HepG2 (cell line): ENCODE results near the gene PTPRN. TPM values are rescaled to one million over a fixed set of nuclear protein-coding genes. Genes with fewer than 3 reads are reported as not detected.
A peak's percentile ranks its signal among the peaks of the same experiment; 100 is the strongest.

ENCODE experiments used
- ARID2 ChIP-seq: sonication (generic); formaldehyde crosslinking; IDR thresholded peaks from 2 replicates; pipeline ENCODE4 v1.8.1; 2022; ENCODE audit warnings: mild to moderate bottlenecking, missing genetic modification reagents, borderline replicate concordance
- ARNT ChIP-seq: fragments of 450-650 bp; IDR thresholded peaks from 2 replicates; pipeline ENCODE4 v1.6.1; 2017
- GPN1 ChIP-seq: sonication (generic); formaldehyde crosslinking; IDR thresholded peaks from 2 replicates; pipeline ENCODE4 v1.5.1; 2020; ENCODE audit warnings: missing genetic modification reagents, borderline replicate concordance
- GTF2F1 ChIP-seq: fragments of 150-350 bp; IDR thresholded peaks from 2 replicates; pipeline ENCODE4 v1.6.1; 2014; ENCODE audit warnings: low read length
- IRX3 ChIP-seq: sonication (generic); formaldehyde crosslinking; IDR thresholded peaks from 2 replicates; pipeline ENCODE4 v1.8.1; 2023; ENCODE audit warnings: mild to moderate bottlenecking, low read depth, missing genetic modification reagents, borderline replicate concordance
- JUNB ChIP-seq: sonication (generic); formaldehyde crosslinking; IDR thresholded peaks from 2 replicates; pipeline ENCODE4 v1.8.0; 2022; ENCODE audit warnings: missing genetic modification reagents, mild to moderate bottlenecking, borderline replicate concordance
- NFKB2 ChIP-seq: sonication (generic); formaldehyde crosslinking; IDR thresholded peaks from 2 replicates; pipeline ENCODE4 v1.4.0; 2020; ENCODE audit warnings: missing genetic modification reagents, borderline replicate concordance
- RAD21 ChIP-seq: fragments of 450-650 bp; formaldehyde crosslinking; IDR thresholded peaks from 2 replicates; pipeline ENCODE4 v1.5.0; 2020; ENCODE audit warnings: mild to moderate bottlenecking
- RFXAP ChIP-seq: sonication (generic); formaldehyde crosslinking; IDR thresholded peaks from 2 replicates; pipeline ENCODE4 v1.4.0; 2020; ENCODE audit warnings: missing genetic modification reagents, borderline replicate concordance
- RNF2 ChIP-seq: fragments of 450-650 bp; conservative IDR thresholded peaks from 2 replicates; pipeline ENCODE4 v1.6.1; 2016; ENCODE audit warnings: low read depth
- SETDB1 ChIP-seq: sonication (generic); formaldehyde crosslinking; IDR thresholded peaks from 2 replicates; pipeline ENCODE4 v1.5.1; 2020; ENCODE audit warnings: missing genetic modification reagents, mild to moderate bottlenecking, borderline replicate concordance
- ZBTB7B ChIP-seq: sonication (generic); formaldehyde crosslinking; IDR thresholded peaks from 2 replicates; pipeline ENCODE4 v1.4.0; 2020; ENCODE audit warnings: missing genetic modification reagents
- ZNF20 ChIP-seq: sonication (generic); formaldehyde crosslinking; IDR thresholded peaks from 2 replicates; pipeline ENCODE4 v1.4.0; 2020; ENCODE audit warnings: mild to moderate bottlenecking, moderate library complexity, missing genetic modification reagents
- ZNF256 ChIP-seq: sonication (generic); formaldehyde crosslinking; conservative IDR thresholded peaks from 2 replicates; pipeline ENCODE4 v1.4.0; 2020; ENCODE audit warnings: missing genetic modification reagents
- ZNF354B ChIP-seq: sonication (generic); formaldehyde crosslinking; IDR thresholded peaks from 2 replicates; pipeline ENCODE4 v1.8.0; 2022; ENCODE audit warnings: mild to moderate bottlenecking, missing genetic modification reagents
- ZNF367 ChIP-seq: sonication (generic); formaldehyde crosslinking; IDR thresholded peaks from 2 replicates; pipeline ENCODE4 v1.4.0; 2020; ENCODE audit warnings: missing genetic modification reagents, borderline replicate concordance
- ZNF382 ChIP-seq: sonication (generic); formaldehyde crosslinking; IDR thresholded peaks from 2 replicates; pipeline ENCODE4 v1.5.0; 2020; ENCODE audit warnings: missing genetic modification reagents, mild to moderate bottlenecking, borderline replicate concordance
- ZNF569 ChIP-seq: sonication (generic); formaldehyde crosslinking; IDR thresholded peaks from 2 replicates; pipeline ENCODE4 v1.5.0; 2020; ENCODE audit warnings: mild to moderate bottlenecking, missing genetic modification reagents, moderate library complexity, borderline replicate concordance
- ZNF570 ChIP-seq: sonication (generic); formaldehyde crosslinking; IDR thresholded peaks from 2 replicates; pipeline ENCODE4 v1.4.0; 2020; ENCODE audit warnings: mild to moderate bottlenecking, missing genetic modification reagents, borderline replicate concordance
- ZNF713 ChIP-seq: sonication (generic); formaldehyde crosslinking; IDR thresholded peaks from 2 replicates; pipeline ENCODE4 v1.4.0; 2020; ENCODE audit warnings: mild to moderate bottlenecking, missing genetic modification reagents
- polyA plus RNA-seq, 8 experiments: library from polyadenylated mRNA; depleted of rRNA in 3 of 8; stranded (reverse) in 7 of 8; unstranded in 1 of 8; fragments of >200 nt; fragmentation: Illumina TruSeq in 4 of 8; extraction: Trizol in 4 of 8; gene quantifications; 2 replicates each; pipeline versions ENCODE4 v1.2.1 to v1.2.3, GENCODE V29; 2011 to 2016; ENCODE audit warnings: low read depth in 4 of 8, missing spikeins in 1 of 8, mixed read lengths in 1 of 8; ENCODE audit not compliant: insufficient read depth in 1 of 8
- total RNA-seq, 5 experiments: library from RNA; depleted of rRNA; stranded (reverse); fragments of >200 nt; fragmentation: Illumina TruSeq; extraction: Trizol; gene quantifications; 2 replicates each; pipeline ENCODE4 v1.2.3, GENCODE V29; 2016; ENCODE audit warnings: low read depth in 1 of 5
- TF ChIP-seq, protein P1 (sequence below): sonication (generic); formaldehyde crosslinking; IDR thresholded peaks from 2 replicates; pipeline ENCODE4 v1.9.0; 2022; ENCODE audit warnings: missing genetic modification reagents, mild to moderate bottlenecking, borderline replicate concordance
- TF ChIP-seq, protein P2 (sequence below): IDR thresholded peaks from 2 replicates; pipeline ENCODE4 v1.6.1; 2016; ENCODE audit warnings: low read depth, control low read depth
- TF ChIP-seq, protein P3 (sequence below): sonication (generic); formaldehyde crosslinking; IDR thresholded peaks from 2 replicates; pipeline ENCODE4 v1.4.0; 2020; ENCODE audit warnings: missing genetic modification reagents, borderline replicate concordance

PTPRN gene
- total and polyA plus RNA-seq, 2 of the 13 experiments (the other 11 are each of a cell fraction or from before 2014, with no cell fraction given): 0.26 TPM; not detected in 1

DNA sequence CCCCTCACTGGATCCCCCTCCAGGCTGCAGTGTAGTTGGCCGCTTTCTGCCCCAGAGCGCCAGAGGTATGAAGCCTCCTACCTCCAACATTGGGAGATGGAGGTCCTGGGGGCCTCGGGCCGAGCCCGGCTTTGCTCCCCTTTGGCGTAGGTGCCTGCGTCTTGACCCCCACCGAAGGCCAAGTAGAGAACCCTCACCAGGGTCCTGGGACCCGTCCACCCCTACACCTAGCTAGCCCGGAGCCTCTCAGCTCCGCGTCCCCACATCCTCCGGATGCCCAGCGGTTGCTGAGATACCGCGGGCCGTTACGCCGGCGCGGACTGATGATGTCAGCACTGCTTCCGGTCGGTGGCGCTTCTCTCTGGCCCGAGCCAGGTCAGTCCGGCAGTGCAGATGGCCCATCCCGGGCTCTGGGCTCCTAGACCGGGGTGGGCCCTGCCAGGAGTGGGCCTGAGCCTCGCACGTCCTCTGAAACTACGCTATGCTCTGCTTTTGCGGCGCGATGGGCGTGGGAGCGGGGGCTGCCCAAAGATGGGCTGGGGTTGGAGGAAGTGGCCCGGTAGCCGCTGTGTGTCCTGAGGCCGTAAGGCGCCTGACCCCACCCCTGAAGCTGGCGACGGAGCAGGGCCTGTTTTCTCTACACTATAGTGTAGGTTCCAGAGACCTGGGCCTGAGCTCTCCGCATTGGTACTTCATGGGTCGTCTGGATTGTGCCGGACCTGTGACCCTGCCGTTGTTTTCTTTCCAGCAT lies 63.9 kb downstream of the PTPRN start, which contains the start of the genes GLB1L and STK16 (continued):
- TF ChIP-seq ZNF569 (CRISPR knock-in tag): no peak
- TF ChIP-seq RNF2: no peak; the same call in 1 of the 2 replicates
- TF ChIP-seq ARNT: no peak
- no peak for TF ChIP-seq ZNF20 (CRISPR knock-in tag)
- no peak for TF ChIP-seq ARID2 (CRISPR knock-in tag)
- peak; percentile 83; the same call in 1 of the 2 replicates for TF ChIP-seq RFXAP (CRISPR knock-in tag)
- no peak for TF ChIP-seq ZNF256 (CRISPR knock-in tag)
- TF ChIP-seq ZNF570 (CRISPR knock-in tag): peak; percentile 80; the same call in 1 of the 2 replicates
- peak; percentile 60; the same call in 1 of the 2 replicates for TF ChIP-seq ZNF367 (CRISPR knock-in tag)
- TF ChIP-seq NFKB2 (CRISPR knock-in tag): peak; percentile 92; the same call in 1 of the 2 replicates
- no peak for TF ChIP-seq ZNF382 (CRISPR knock-in tag)
- TF ChIP-seq JUNB (CRISPR knock-in tag): no peak
- TF ChIP-seq SETDB1 (CRISPR knock-in tag): no peak
- no peak for TF ChIP-seq IRX3 (CRISPR knock-in tag)
- peak; percentile 55; the same call in 1 of the 2 replicates for TF ChIP-seq ZBTB7B (CRISPR knock-in tag)
- TF ChIP-seq, protein P1, sequence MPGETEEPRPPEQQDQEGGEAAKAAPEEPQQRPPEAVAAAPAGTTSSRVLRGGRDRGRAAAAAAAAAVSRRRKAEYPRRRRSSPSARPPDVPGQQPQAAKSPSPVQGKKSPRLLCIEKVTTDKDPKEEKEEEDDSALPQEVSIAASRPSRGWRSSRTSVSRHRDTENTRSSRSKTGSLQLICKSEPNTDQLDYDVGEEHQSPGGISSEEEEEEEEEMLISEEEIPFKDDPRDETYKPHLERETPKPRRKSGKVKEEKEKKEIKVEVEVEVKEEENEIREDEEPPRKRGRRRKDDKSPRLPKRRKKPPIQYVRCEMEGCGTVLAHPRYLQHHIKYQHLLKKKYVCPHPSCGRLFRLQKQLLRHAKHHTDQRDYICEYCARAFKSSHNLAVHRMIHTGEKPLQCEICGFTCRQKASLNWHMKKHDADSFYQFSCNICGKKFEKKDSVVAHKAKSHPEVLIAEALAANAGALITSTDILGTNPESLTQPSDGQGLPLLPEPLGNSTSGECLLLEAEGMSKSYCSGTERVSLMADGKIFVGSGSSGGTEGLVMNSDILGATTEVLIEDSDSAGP (CRISPR knock-in tag): peak; percentile 95; the same call in 1 of the 2 replicates
- peak; percentile 44 for TF ChIP-seq RAD21 (CRISPR knock-in tag)
- TF ChIP-seq, protein P2, sequence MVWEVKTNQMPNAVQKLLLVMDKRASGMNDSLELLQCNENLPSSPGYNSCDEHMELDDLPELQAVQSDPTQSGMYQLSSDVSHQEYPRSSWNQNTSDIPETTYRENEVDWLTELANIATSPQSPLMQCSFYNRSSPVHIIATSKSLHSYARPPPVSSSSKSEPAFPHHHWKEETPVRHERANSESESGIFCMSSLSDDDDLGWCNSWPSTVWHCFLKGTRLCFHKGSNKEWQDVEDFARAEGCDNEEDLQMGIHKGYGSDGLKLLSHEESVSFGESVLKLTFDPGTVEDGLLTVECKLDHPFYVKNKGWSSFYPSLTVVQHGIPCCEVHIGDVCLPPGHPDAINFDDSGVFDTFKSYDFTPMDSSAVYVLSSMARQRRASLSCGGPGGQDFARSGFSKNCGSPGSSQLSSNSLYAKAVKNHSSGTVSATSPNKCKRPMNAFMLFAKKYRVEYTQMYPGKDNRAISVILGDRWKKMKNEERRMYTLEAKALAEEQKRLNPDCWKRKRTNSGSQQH (CRISPR knock-in tag): peak; percentile 88; the same call in 1 of the 2 replicates
- TF ChIP-seq ZNF354B (CRISPR knock-in tag): no peak
- TF ChIP-seq, protein P3, sequence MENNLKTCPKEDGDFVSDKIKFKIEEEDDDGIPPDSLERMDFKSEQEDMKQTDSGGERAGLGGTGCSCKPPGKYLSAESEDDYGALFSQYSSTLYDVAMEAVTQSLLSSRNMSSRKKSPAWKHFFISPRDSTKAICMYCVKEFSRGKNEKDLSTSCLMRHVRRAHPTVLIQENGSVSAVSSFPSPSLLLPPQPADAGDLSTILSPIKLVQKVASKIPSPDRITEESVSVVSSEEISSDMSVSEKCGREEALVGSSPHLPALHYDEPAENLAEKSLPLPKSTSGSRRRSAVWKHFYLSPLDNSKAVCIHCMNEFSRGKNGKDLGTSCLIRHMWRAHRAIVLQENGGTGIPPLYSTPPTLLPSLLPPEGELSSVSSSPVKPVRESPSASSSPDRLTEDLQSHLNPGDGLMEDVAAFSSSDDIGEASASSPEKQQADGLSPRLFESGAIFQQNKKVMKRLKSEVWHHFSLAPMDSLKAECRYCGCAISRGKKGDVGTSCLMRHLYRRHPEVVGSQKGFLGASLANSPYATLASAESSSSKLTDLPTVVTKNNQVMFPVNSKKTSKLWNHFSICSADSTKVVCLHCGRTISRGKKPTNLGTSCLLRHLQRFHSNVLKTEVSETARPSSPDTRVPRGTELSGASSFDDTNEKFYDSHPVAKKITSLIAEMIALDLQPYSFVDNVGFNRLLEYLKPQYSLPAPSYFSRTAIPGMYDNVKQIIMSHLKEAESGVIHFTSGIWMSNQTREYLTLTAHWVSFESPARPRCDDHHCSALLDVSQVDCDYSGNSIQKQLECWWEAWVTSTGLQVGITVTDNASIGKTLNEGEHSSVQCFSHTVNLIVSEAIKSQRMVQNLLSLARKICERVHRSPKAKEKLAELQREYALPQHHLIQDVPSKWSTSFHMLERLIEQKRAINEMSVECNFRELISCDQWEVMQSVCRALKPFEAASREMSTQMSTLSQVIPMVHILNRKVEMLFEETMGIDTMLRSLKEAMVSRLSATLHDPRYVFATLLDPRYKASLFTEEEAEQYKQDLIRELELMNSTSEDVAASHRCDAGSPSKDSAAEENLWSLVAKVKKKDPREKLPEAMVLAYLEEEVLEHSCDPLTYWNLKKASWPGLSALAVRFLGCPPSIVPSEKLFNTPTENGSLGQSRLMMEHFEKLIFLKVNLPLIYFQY (CRISPR knock-in tag): peak; percentile 94
- TF ChIP-seq GTF2F1: no peak; the same call in 1 of the 2 replicates
- peak; percentile 83; the same call in 1 of the 2 replicates for TF ChIP-seq ZNF713
- TF ChIP-seq GPN1: no peak
